HepG2 (cell line): Measurements from ENCODE around the gene STPG2. TPM values are rescaled to one million over a fixed set of nuclear protein-coding genes. Genes with fewer than 3 reads are reported as not detected.
A peak's percentile ranks its signal among the peaks of the same experiment; 100 is the strongest.

Source experiments
- ATF7-NPFF ChIP-seq: sonication (generic); formaldehyde crosslinking; IDR thresholded peaks from 2 replicates; pipeline ENCODE4 v1.8.1; 2023; ENCODE audit warnings: mild to moderate bottlenecking, low read depth, missing genetic modification reagents, moderate library complexity
- HOXA3 ChIP-seq: sonication (generic); formaldehyde crosslinking; IDR thresholded peaks from 2 replicates; pipeline ENCODE4 v1.5.0; 2020; ENCODE audit warnings: missing genetic modification reagents
- MED1 ChIP-seq: sonication (generic); formaldehyde crosslinking; IDR thresholded peaks from 2 replicates; pipeline ENCODE4 v1.4.0; 2020; ENCODE audit warnings: missing genetic modification reagents
- MEIS2 ChIP-seq: sonication (generic); formaldehyde crosslinking; IDR thresholded peaks from 2 replicates; pipeline ENCODE4 v1.9.0; 2021; ENCODE audit warnings: mild to moderate bottlenecking, missing genetic modification reagents
- NFKB2 ChIP-seq: sonication (generic); formaldehyde crosslinking; IDR thresholded peaks from 2 replicates; pipeline ENCODE4 v1.4.0; 2020; ENCODE audit warnings: missing genetic modification reagents, borderline replicate concordance
- PHF8 ChIP-seq: sonication (generic); formaldehyde crosslinking; IDR thresholded peaks from 2 replicates; pipeline ENCODE4 v1.5.0; 2020; ENCODE audit warnings: missing genetic modification reagents
- POLR2G ChIP-seq: fragments of 200-400 bp; formaldehyde crosslinking; IDR thresholded peaks from 2 replicates; pipeline ENCODE4 v1.6.1; 2018; ENCODE audit warnings: mild to moderate bottlenecking, low read depth, low read length, moderate library complexity
- SUZ12 ChIP-seq: fragments of 150-350 bp; IDR thresholded peaks from 2 replicates; pipeline ENCODE4 v1.6.1; 2014; ENCODE audit warnings: low read depth, low read length
- THAP11 ChIP-seq: IDR thresholded peaks from 2 replicates; pipeline ENCODE4 v1.6.1; 2016; ENCODE audit warnings: missing biosample characterization, missing genetic modification reagents
- ZFY ChIP-seq: sonication (generic); formaldehyde crosslinking; IDR thresholded peaks from 2 replicates; pipeline ENCODE4 v1.4.0; 2020; ENCODE audit warnings: missing genetic modification reagents
- ZNF557 ChIP-seq: sonication (generic); formaldehyde crosslinking; IDR thresholded peaks from 2 replicates; pipeline ENCODE4 v1.4.0; 2020; ENCODE audit warnings: missing genetic modification reagents
- ZNF776 ChIP-seq: sonication (generic); formaldehyde crosslinking; IDR thresholded peaks from 2 replicates; pipeline ENCODE4 v1.4.0; 2020; ENCODE audit warnings: mild to moderate bottlenecking, missing genetic modification reagents
- ZNF780A ChIP-seq: sonication (generic); formaldehyde crosslinking; IDR thresholded peaks from 2 replicates; pipeline ENCODE4 v1.8.0; 2022; ENCODE audit warnings: mild to moderate bottlenecking, missing genetic modification reagents, moderate library complexity
- polyA plus RNA-seq, 8 experiments: library from polyadenylated mRNA; depleted of rRNA in 3 of 8; stranded (reverse) in 7 of 8; unstranded in 1 of 8; fragments of >200 nt; fragmentation: Illumina TruSeq in 4 of 8; extraction: Trizol in 4 of 8; gene quantifications; 2 replicates each; pipeline versions ENCODE4 v1.2.1 to v1.2.3, GENCODE V29; 2011 to 2016; ENCODE audit warnings: low read depth in 4 of 8, missing spikeins in 1 of 8, mixed read lengths in 1 of 8; ENCODE audit not compliant: insufficient read depth in 1 of 8
- total RNA-seq, 5 experiments: library from RNA; depleted of rRNA; stranded (reverse); fragments of >200 nt; fragmentation: Illumina TruSeq; extraction: Trizol; gene quantifications; 2 replicates each; pipeline ENCODE4 v1.2.3, GENCODE V29; 2016; ENCODE audit warnings: low read depth in 1 of 5
- TF ChIP-seq, protein P1 (sequence below), 2 experiments: fragments of 450-650 bp in 1 of 2; sonication (generic) in 1 of 2; formaldehyde crosslinking in 1 of 2; IDR thresholded peaks; 2 replicates each; pipeline versions ENCODE4 v1.6.1 to v1.8.0; 2016 to 2022; ENCODE audit warnings: antibody characterized with exemption in 1 of 2, mild to moderate bottlenecking in 1 of 2, missing genetic modification reagents in 1 of 2
- TF ChIP-seq, protein P2 (sequence below): sonication (generic); formaldehyde crosslinking; IDR thresholded peaks from 2 replicates; pipeline ENCODE4 v1.8.0; 2022; ENCODE audit warnings: missing genetic modification reagents, low read depth, mild to moderate bottlenecking, borderline replicate concordance
- TF ChIP-seq, protein P3 (sequence below): IDR thresholded peaks from 2 replicates; pipeline ENCODE4 v1.6.1; 2016; ENCODE audit warnings: low read depth

Gene STPG2
- total and polyA plus RNA-seq, 2 of the 13 experiments (the other 11 are each of a cell fraction or from before 2014, with no cell fraction given), result 0.07 TPM; not detected in 1

GRCh38 chr4:98143001-98143899, at the start of gene STPG2 (continued):
- TF ChIP-seq, protein P1, sequence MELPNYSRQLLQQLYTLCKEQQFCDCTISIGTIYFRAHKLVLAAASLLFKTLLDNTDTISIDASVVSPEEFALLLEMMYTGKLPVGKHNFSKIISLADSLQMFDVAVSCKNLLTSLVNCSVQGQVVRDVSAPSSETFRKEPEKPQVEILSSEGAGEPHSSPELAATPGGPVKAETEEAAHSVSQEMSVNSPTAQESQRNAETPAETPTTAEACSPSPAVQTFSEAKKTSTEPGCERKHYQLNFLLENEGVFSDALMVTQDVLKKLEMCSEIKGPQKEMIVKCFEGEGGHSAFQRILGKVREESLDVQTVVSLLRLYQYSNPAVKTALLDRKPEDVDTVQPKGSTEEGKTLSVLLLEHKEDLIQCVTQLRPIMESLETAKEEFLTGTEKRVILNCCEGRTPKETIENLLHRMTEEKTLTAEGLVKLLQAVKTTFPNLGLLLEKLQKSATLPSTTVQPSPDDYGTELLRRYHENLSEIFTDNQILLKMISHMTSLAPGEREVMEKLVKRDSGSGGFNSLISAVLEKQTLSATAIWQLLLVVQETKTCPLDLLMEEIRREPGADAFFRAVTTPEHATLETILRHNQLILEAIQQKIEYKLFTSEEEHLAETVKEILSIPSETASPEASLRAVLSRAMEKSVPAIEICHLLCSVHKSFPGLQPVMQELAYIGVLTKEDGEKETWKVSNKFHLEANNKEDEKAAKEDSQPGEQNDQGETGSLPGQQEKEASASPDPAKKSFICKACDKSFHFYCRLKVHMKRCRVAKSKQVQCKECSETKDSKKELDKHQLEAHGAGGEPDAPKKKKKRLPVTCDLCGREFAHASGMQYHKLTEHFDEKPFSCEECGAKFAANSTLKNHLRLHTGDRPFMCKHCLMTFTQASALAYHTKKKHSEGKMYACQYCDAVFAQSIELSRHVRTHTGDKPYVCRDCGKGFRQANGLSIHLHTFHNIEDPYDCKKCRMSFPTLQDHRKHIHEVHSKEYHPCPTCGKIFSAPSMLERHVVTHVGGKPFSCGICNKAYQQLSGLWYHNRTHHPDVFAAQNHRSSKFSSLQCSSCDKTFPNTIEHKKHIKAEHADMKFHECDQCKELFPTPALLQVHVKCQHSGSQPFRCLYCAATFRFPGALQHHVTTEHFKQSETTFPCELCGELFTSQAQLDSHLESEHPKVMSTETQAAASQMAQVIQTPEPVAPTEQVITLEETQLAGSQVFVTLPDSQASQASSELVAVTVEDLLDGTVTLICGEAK (IDR thresholded peaks at IDR 0.05), result peak; percentile 31; the same call in 1 of the 2 replicates
- TF ChIP-seq, protein P1 (CRISPR knock-in tag; IDR thresholded peaks at IDR 0.05), result no peak
- TF ChIP-seq, protein P2, sequence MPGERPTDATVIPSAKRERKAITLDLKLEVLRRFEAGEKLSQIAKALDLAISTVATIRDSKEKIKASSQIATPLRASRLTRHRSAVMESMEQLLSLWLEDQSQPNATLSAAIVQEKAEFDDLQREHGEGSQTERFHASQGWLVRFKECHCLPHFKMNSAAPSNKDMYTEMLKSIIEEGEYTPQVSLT (CRISPR knock-in tag), result no peak
- TF ChIP-seq ZNF776 (CRISPR knock-in tag) (no peak), HOXA3 (CRISPR knock-in tag) (peak; percentile 38), MED1 (CRISPR knock-in tag) (peak; percentile 29; the same call in 1 of the 2 replicates), MEIS2 (no peak), ZNF557 (CRISPR knock-in tag) (0 out of 2 replicates have a peak, but pooled peaks have one; percentile 69), ATF7-NPFF (CRISPR knock-in tag) (peak; percentile 67), THAP11 (peak; percentile 55; the same call in 1 of the 2 replicates), ZFY (CRISPR knock-in tag) (peak; percentile 76), ZNF780A (CRISPR knock-in tag) (no peak), PHF8 (CRISPR knock-in tag) (peak; percentile 78), NFKB2 (CRISPR knock-in tag) (peak; percentile 37; the same call in 1 of the 2 replicates), POLR2G (peak; percentile 80), SUZ12 (no peak)
- TF ChIP-seq, protein P3, sequence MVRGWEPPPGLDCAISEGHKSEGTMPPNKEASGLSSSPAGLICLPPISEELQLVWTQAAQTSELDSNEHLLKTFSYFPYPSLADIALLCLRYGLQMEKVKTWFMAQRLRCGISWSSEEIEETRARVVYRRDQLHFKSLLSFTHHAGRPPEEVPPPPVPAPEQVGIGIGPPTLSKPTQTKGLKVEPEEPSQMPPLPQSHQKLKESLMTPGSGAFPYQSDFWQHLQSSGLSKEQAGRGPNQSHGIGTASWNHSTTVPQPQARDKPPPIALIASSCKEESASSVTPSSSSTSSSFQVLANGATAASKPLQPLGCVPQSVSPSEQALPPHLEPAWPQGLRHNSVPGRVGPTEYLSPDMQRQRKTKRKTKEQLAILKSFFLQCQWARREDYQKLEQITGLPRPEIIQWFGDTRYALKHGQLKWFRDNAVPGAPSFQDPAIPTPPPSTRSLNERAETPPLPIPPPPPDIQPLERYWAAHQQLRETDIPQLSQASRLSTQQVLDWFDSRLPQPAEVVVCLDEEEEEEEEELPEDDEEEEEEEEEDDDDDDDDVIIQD (CRISPR knock-in tag), result peak; percentile 77; the same call in 1 of the 2 replicates
